COLO668 (cell line): Measurements from ENCODE around the gene HS6ST1.

Experiments
- DNase-seq: peaks from one replicate; lab custom pipeline; 2025; ENCODE audit not compliant: unreplicated experiment; lab: John Stamatoyannopoulos, UW

HS6ST1 gene

GRCh38 chr2:128311216-128311754 lies 7.4 kb downstream of the HS6ST1 start:
- DNase-seq, result no peak

GRCh38 chr2:128310761-128311160 lies 7.9 kb downstream of the HS6ST1 start:
- DNase-seq, result no peak

DNA sequence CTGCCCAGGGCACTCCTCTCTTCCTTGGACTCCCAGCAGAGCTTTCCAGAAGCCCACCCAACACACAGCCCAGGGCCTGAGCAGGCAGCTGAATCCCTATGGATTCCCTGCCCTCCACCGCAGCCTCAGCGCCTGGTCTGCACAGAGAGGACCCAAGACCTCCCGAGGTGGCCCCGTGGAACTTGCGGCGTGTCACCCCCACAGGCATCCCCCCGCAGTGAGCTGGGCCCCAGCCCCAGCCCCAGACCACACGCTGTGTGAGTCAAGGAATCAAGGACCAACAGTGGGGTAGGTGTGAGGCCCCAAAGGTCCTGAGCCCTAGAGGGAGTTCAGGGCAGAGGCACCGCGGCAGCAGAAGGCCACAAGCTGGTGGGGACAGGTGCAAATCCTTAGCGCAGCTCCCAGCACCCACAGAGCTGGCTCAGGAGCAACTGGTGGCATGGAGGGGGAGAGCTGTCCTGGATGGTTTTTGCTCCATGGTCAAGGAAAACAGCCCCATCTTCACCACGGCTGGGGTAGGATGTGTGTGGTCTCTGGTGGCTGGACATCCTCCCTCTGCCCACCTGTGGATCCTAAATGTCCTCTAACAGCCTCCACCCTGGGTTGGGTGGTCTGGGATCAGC lies 8.5 kb downstream of the HS6ST1 start:
- peak; percentile 35 for DNase-seq

DNA sequence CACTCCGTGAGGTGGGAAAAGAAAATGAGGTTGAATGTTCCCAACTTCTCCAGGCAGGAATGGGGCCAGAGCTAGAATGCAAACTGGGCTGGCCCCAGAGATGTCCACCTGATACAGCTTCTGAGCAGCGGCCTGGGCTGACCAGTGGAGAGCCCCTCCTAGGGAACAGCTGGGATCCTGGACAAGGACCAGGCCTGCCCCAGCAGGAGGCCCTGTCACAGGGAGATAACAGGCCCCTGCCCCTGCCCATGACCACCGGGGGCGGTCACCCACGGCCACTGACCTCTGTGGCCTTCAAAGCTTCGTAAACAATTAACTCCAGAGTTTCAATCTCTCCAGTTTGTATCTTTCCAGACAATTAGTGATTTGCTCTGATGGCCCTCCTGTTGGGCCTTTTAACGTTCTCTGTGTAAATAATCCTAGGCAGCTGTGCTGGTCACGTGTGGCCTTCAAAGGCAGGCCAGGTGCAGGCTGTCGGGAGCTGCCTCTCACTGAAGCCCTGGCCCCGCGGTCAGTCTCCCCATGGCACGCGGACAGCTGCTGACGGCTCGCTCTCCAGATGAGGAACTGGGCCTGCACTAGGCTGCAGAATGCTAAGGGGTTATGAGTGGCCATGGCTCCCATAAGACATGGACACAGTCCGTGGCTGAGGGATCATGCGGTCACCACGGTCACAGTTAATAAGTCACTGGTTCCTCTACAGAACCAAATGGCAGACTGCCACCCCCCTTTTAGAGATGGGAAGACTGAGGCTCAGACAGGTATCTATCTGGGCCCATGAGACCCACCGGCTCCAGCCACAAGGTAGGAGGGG lies 9.2 kb downstream of the HS6ST1 start:
- peak; percentile 94 for DNase-seq

- DNase-seq, result no peak
Measured at GRCh38 chr2:128308889-128309279, 9.8 kb downstream of the HS6ST1 start.

- DNase-seq, result no peak
Measured at GRCh38 chr2:128308284-128308731, 10.4 kb downstream of the HS6ST1 start.

DNA sequence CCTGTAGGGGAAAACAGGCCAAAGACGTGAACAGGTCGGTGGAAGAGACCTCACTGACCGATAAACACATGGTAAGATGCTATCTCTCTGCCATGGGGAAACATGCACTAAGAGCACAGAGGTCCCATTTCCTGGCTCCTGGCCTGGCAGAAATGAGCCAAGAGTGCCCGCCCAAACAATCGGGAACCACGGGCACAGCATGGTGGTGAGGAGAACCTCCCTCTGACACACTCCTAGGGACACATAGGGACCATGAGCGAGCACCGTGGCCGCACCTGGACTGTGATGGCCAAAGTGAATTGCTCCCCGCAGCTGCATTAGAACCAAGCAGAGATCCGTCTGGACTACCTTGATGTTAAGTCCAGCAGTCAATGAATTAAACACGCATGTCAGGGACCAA lies 11.1 kb downstream of the HS6ST1 start:
- no peak for DNase-seq

- no peak for DNase-seq
Measured at GRCh38 chr2:128306931-128307460, 11.7 kb downstream of the HS6ST1 start.

- peak; percentile 90 for DNase-seq
Measured at GRCh38 chr2:128306081-128306930, 12.4 kb downstream of the HS6ST1 start.

DNA sequence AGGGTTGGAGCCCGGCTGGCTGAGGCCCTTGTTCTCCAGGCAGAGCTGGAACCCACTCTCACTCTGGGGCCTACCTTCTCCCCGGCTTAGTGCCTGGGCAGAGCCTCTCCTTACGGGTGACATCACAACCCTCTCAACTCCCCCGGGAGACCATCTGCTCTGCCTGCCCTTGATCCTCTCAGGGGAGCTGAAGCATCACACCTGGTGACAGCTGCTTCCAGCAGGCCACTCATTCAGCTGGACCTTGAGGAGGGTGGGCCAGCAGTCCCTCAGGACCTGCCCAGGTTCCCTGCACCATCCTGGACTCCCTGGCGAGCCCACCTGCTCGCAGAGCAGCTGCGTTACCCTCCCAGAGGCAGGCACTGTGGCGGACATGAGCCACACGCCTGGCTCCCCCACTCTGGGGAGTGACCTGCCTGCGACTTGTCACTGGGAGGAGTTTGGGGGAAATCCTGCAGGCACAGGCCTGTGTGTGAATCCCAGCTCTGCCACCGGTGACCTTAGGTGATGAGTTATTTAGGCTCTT lies 13.1 kb downstream of the HS6ST1 start:
- peak; percentile 91 for DNase-seq

DNA sequence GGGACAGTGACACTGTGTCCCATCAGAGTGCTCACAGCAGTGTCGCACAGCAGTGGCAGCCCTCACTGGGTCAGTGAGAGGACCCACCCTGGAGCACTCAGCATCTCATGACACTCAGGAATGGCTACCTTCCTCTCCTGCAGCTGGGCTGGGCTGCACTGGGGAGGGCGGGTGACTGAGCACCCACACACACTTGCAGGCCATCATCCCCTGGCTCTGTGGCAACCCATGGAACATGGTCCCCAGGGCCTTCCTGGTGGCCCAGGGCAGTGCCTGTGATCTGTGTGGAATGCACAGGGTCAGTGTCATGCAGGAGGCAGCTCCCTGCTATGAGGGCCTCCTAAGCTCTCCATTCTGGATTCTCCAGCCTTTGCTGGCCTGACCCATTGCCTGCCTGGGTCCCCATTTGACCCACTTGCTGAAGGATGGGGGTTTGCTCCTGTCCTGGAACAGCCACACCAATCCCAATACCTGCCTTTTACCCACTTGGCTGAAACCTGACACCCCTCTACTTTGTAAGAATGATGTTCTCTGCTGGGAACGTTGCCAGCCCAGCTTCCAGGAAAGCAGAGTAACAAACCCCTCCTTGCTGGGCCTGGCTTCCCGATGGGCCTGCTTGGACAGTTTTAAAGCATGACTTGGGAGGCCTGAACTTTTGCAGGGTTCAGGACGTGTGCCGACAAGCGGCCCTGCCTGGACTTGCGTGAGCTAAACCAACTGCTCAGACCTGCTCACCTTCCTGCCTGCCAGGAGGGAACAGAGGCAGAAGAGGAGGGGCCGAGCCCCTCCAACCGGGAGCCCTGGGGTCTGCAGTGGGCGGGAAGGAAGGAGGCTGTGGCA lies 13.7 kb downstream of the HS6ST1 start:
- DNase-seq, result peak; percentile 88

DNA sequence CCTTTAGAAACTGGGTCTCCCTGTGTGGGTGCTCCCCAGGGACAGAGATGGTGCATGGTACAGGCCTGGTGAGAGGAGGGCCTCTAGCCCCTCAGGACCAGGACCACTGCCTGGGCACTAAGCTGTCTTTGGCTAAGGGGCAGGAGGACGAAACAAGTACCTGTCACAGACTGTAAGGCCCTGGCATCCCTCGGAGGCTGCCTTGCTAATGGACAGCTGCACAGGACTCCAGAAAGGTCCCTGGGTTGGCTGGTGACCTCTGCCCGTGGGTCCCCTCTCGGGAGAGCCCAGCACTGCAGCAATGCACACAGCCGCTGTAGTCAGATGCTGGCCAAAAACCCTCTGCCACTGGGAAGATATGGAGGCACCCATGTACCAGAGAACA lies 14.3 kb downstream of the HS6ST1 start:
- no peak for DNase-seq

GRCh38 chr2:128303911-128304310 lies 14.8 kb downstream of the HS6ST1 start:
- no peak for DNase-seq

DNA sequence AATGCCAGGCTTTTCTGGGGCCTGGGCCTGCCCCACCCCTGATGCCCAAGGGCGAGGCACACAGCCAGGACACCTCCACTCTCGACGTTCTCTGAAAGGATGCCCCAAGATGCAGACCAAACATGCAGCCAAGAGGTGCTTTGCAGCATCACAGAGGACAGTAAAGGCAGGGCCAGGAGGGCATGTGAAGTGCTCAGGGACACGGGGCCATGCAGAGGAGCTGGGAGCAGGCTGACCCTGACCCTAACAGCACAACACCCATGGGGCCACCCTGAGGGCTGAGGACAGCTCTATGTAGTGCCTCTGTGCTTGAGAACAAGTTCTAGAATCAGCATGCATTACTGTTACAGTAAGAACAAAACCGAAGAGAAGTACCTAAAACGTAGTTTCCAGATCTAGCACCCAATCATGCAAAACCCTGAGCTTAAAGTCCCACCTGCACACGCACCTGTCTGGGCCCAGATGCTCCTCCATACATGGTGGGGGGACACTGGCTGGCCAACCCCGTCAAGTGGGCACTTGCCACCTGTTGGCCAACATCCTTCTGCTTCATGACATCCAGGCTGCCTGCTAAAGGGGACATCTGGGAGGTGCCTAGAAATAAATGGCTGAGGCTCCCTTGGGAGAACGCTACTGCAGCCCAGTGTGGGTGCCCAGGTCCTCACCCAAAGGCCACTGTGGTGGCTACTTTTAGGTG lies 15.4 kb downstream of the HS6ST1 start:
- no peak for DNase-seq

DNA sequence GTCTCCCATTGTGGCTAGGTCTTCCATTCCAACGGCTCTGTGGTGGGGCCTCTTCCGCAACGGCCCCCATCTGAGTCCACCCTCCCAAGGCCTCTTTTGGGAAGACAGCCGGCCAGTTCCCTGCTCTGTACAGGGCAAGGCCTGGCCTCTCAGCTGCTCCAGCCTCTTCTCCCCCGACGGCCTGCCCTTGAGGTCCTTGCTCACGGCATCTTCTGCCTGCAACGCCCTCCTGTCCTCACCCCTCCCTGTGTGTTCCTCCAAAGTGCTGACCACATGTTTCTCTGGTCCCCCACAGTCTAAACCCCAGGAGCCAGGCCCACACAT lies 16.0 kb downstream of the HS6ST1 start:
- no peak for DNase-seq

DNA sequence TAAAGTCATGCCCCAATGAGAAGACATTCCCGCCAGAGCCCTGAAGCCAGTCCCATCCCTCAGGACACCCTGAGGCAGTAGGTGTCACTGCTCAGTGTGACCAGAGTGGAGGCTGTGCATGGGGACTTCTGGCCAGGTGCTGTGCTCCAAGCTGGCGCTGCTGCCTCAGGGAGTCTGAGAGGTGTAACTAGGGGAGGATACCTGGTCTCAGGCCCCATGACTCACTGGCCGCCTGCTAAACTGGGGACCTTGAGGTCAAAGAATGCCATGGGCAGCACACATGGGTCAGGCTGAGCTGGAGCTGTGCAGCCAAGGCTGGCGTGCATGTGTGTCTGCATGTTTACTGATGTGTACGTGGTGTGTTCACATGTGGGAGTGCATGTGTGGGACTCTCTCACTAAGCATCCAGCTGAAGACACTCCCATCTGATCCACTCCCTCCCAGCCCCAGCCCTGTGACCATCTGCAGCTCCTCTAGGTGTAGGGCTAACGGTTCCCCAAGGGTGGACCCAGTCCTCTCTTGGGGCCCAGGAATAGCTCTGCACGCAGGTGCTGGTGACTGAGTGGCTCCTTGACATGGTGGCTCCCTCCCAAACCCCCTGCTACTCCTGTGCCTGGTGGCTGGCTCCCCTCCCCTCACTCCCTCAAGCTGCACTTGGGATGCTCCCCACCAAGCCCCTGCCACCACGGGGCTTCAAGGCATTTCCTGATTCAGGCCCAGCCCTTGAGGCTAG lies 16.5 kb downstream of the HS6ST1 start:
- DNase-seq, result peak; percentile 7

DNA sequence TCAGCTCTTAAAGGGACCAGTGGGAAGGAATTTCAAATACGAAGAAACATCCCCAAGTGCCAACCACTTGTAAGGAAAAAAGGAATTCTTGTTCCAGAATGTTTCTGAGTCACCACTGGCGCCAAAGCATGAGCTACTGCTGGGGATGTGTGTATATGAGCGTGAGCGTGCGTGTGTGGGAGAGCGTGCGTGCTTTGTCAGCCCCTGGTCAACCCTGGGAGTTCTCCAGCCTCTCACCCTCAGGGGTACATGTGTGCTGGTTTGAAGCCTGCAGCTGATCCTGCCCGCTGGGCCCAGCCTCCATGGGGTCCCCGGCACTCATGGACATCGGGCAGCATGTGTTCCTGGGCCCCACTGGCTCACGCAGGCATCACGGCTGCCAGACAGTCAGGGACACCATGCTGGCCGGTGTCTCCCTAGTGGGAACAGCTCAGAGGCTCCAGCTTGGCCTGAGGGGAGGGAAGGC lies 17.1 kb downstream of the HS6ST1 start:
- no peak for DNase-seq

DNA sequence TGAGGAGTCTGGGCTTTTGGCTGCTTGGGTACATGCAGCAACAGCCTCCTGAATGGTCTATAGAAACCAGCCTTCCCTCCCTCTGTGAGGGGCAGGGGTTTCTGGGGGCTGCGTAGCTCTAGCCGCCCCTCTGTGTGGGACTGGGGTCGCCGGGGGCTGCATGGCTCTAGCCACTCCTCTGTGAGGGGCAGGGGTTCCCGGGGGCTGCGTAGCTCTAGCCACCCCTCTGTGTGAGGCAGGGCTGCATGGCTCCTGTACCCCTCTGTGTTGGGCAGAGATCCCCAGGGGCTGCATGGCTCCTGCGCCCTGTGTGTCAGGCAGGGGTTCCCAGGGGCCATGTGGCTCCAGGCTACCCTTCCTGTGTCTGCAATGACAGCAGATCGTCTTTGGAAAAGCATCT lies 17.6 kb downstream of the HS6ST1 start:
- no peak for DNase-seq
